ENCODE results near the gene CNIH3. TPM values are rescaled to one million over a fixed set of nuclear protein-coding genes. Genes with fewer than 3 reads are reported as not detected.

Gene CNIH3
- total and polyA plus RNA-seq, 2 of the 4 experiments (the other 2 are of a cell fraction), result 2.0 to 2.9 TPM

DNA sequence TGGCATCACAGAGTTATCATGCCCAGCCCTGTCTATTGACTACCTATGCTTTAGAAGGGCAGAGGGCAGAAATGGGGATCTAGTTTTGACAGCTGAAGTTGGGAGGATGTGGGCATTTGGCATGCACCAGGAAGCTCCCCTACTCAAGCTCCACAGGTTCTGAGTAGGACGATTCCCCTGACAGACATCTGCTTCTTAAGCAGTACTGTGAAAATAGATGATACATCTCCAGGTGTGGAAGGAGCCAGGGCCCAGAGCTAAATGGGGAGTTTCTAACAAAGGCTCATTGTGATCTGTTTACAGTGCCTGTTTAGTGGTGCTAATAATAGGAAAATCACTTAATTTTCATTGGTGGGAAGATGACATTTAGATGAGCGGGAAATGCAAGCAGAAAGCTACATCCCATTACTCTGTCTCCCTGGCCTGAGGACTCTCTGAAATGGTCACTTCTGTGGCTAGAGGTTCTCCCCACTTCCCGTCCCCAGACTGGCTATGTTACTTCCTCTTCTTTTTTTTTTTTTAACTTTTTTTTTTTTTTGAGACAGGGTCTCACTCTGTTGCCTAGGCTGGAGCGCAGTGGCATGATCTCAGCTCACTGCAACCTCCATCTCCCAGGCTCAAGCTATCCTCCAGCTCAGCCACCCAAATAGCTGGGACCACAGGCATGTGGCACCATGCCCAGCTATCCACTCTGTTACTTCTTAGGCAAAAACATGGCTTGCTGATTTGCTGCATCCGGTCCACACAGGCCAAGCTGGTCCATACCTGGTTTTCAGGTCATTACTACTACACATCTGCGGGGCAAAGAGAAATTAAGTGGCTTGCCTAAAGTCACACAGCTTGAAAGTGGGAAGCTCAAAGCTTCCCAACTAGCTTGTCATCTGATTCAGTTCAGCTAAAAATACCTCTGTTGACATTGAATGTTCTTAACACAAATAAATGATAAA lies 23.2 kb upstream of the CNIH3 start:
- 0% methylated on average over 1 of the region's 6 CpGs; no CpG with 5 or more reads in 1 of the 2 experiments for WGBS, 2 experiments (ENCODE audit: extremely low coverage in 2 of 2, insufficient read length in 1 of 2)
- TF ChIP-seq SMC3 (IDR thresholded peaks at IDR 0.05; ENCODE audit: low read depth, low read length) (no peak), MXI1 (IDR thresholded peaks at IDR 0.05; ENCODE audit: borderline replicate concordance, low read depth, low read length) (no peak), MAFK (IDR thresholded peaks at IDR 0.05; ENCODE audit: low read depth, low read length) (no peak), CHD1 (IDR thresholded peaks at IDR 0.05; ENCODE audit: low read depth, low read length) (no peak)
- Histone ChIP-seq H3K4me3 (ENCODE audit: insufficient read depth, low read depth, low read length) (no peak overlapping the region), H3K4me2 (ENCODE audit: low read depth, low read length) (no peak overlapping the region), H4K91ac (ENCODE audit: insufficient read depth, low read depth, low read length) (peak overlapping the region; percentile 47; the same call in 1 of the 2 replicates), H3K14ac (replicated peaks; ENCODE audit: low read depth, low read length) (peak overlapping the region; percentile 11; the same call in 1 of the 2 replicates), H2BK5ac (ENCODE audit: low read depth, low read length, poor library complexity, severe bottlenecking) (no peak overlapping the region), H2AK5ac (ENCODE audit: low read depth, low read length) (peak overlapping the region; percentile 10), H3K18ac (ENCODE audit: low read depth, low read length) (peak overlapping the region; percentile 53), H3K4ac (ENCODE audit: low read depth, low read length) (peak overlapping the region; percentile 49), H2AK9ac (replicated peaks; ENCODE audit: low read depth, low read length, poor library complexity) (peak overlapping the region; percentile 77), H3K27me3 (ENCODE audit: control insufficient read depth, insufficient read depth, low read length) (no peaks in the 10 kb centered on the region), H3K79me1 (ENCODE audit: low read depth in 1 of 2, low read length in 2 of 2) (no peaks in the 10 kb centered on the region), H2BK120ac (ENCODE audit: low read depth, low read length) (peak overlapping the region; percentile 12), H2AFZ (replicated peaks; ENCODE audit: low read length, poor library complexity) (peak overlapping the region; percentile 74), H3K4me1 (ENCODE audit: control insufficient read depth, insufficient read depth, low read length) (peaks cover 6% of the 10 kb centered on the region), H3K9me1 (ENCODE audit: insufficient read depth, low read length) (peaks cover 10% of the 10 kb centered on the region), H2BK15ac (ENCODE audit: low read depth, low read length) (peak overlapping the region; percentile 67; the same call in 1 of the 3 replicates), H3K36me3 (ENCODE audit: control insufficient read depth, insufficient read depth, low read length) (no peaks in the 10 kb centered on the region), H3K9ac (ENCODE audit: low read depth, low read length) (no peak overlapping the region), H3K9me3 (ENCODE audit: control insufficient read depth, insufficient read depth, low read length) (no peaks in the 10 kb centered on the region), H3K56ac (ENCODE audit: extremely low read depth, insufficient read depth, low read length) (no peak overlapping the region), H4K5ac (ENCODE audit: low read depth, low read length) (no peak overlapping the region), H2BK20ac (ENCODE audit: low read depth, low read length) (peak overlapping the region; percentile 40; the same call in 1 of the 2 replicates), H4K8ac (ENCODE audit: low read depth in 2 of 2, low read length in 2 of 2) (peak overlapping the region in 1 of 2 experiments; percentile 48; a peak in 1 of 4 replicates), H3K23ac (ENCODE audit: low read depth, low read length) (peak overlapping the region; percentile 53; the same call in 1 of the 2 replicates), H4K20me1 (ENCODE audit: insufficient read depth, low read length) (peaks cover 3% of the 10 kb centered on the region; the same call in 1 of the 2 replicates), H3K27ac (ENCODE audit: insufficient read depth, low read length) (no peak overlapping the region)
- dilution Hi-C loops (cut with HindIII; ENCODE audit: low sequenced_read_pairs, unreplicated experiment) (no loop called here), intact Hi-C loops (cut with micrococcal nuclease) (no loop called here), in situ Hi-C loops (cut with MboI; ENCODE audit: low sequenced_read_pairs) (no loop called here)
- ATAC-seq (ENCODE audit: low read depth) (peak; percentile 90), DNase-seq (peak; percentile 88)
- ChIA-PET CTCF (interaction anchor here (0.6 to 1.1 kb wide), 5 partner anchors 9 to 259 kb away, joined by 3 to 4 read pairs (median 3); no protein-coding TSS in a partner anchor), POLR2A (ENCODE audit: unreplicated experiment) (no interaction called here)
- no TSS peak for BruUV-seq (replicated peaks)

Measured in IMR-90 (cell line).